Measurements from ENCODE around the gene CASP2.
A peak's percentile ranks its signal among the peaks of the same experiment; 100 is the strongest.
"Not testable (repeated sequence)": the region's sequence is repeated elsewhere in the genome, so short reads cannot be mapped to it uniquely, and the experiment has no call there.

CASP2 gene

GRCh38 chr7:143265017-143265693 lies 23.0 kb upstream of the CASP2 start:
- no peak for DNase-seq

- no peak for DNase-seq
Measured at GRCh38 chr7:143269251-143269650, 18.9 kb upstream of the CASP2 start.

- no peak for DNase-seq
Measured at GRCh38 chr7:143271240-143271639, 16.9 kb upstream of the CASP2 start.

- DNase-seq, result no peak
Measured at GRCh38 chr7:143272871-143273270, 15.3 kb upstream of the CASP2 start.

DNA sequence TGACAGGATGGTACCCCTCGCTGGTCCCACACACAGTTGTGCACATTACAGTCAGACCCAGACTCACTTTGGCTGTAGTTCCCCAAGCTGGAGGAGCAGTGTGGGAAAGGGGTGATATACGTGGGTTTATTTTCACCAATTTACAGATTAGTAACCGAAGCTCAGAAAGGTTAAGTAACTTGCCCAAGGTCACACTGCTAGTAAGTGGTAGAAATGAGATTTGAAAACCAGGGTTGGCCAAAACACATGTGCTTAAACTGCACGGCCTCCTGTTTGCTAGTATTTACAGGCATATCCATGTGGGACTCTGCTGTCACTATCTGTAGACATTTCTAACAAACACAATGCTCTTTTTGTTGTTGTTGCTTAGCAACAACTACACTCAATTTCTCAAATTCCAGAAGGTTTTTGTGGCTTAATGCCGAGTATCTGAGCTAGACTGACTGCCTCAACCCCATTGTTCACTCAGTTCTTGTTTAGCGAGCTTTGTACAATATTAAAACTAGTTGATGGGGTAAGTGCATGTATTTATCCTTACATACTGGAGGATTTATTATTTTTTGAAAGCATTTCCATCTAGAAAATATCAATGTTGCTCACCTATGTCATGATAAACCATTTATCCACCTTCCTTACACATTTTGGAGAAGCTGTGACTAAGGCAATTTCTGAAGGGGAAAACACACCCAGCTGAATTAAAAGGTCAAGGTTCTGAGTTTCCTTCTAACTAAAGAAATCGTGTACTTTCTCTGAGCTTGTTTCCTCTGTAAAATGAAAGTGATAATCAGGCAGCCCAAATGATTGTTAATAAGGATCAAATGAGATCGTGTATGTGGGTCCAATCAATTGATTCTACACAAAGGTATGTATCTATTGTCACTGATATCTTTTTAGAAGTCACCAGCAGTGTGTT lies 8.7 kb upstream of the CASP2 start:
- DNase-seq, result no peak

GRCh38 chr7:143280160-143280559 lies 8.0 kb upstream of the CASP2 start:
- no peak for DNase-seq

DNA sequence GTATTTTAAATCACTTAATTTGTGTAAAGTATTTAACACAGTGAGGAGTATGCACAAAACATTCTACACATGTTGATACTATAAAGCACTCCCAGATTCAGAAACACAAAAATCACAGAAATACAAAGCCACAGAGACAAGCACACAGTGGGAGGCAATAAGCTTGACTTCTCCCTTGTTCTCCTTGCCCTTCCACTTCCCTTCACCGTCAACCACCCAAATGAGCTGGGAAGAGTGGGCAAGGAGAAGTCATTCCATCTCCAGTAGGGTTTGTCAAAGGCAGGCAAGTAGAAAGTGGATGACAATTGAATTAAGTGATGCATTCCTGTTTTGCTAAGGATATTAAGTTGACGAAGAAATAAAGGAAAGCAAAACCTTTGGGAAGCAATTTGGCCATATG lies 7.6 kb upstream of the CASP2 start:
- DNase-seq, result no peak

- DNase-seq, result no peak
Measured at GRCh38 chr7:143281529-143281928, 6.6 kb upstream of the CASP2 start.

GRCh38 chr7:143282124-143282523 lies 6.0 kb upstream of the CASP2 start:
- DNase-seq, result no peak

DNA sequence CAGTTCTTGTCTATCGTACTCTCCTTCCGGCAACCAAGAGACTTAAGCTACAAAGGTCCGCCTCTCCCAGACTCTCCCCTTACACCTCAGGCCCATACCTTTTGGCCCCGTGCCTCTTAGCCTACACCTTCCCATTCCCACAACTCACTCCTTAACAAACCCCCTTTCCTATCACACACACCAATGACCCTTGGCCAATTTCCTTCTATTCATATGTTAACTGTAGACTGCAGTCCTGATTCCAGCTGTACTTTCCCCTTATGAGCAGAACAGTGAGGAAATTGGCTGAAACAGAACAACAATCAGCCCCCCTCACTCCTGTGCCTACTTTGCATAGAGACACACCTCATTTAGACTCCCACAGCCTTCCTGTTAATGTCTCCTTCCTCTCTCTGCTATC lies 4.8 kb upstream of the CASP2 start:
- no peak for DNase-seq

GRCh38 chr7:143284591-143285469 lies 3.3 kb upstream of the CASP2 start, which contains the start of gene TMEM139:
TMEM139 (plus strand) TSS chr7:143284958; CDS start chr7:143285958, 1,000 bp downstream.
- peak; percentile 49 for DNase-seq

DNA sequence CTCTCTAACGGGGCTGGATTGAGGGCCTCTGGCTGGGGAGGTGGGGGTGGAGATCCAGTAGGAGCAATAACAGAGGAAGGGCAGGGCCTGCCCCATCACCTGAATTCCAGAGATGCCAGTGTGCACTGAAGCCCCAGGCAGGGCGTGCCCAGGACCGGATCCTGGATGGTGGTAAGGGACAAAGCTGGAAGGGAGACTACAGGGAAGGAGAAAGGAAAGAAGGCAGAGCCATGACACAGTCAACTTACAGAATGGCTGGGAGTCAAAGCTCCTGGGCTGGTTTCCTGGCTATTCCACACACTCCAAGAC lies 2.7 kb upstream of the CASP2 start:
- no peak for DNase-seq

GRCh38 chr7:143285806-143286521 lies 2.2 kb upstream of the CASP2 start:
- DNase-seq, result no peak

GRCh38 chr7:143286522-143286890 lies 1.6 kb upstream of the CASP2 start:
- DNase-seq, result no peak

GRCh38 chr7:143287339-143287934 lies 714 bp upstream of the CASP2 start:
- DNase-seq, result no peak

DNA sequence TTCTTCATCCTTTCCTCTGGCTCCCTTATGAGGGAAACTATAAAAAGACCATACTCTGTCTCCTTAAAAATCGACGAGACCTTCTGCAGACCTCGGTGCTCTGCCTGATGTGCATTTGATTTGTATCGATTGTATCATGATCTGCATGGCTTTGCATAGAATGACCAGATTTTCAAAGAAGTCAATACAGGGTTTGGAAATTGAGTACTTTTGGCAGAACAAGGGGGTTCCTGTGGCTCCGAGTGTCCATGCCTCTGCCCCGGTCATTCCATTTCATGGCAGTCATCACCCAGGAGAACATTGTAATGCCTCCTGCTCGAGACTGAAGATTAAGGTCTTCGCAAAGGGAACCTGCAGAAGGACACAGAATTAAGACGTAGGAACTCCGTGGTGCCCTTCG lies 685 bp downstream of the CASP2 start:
- no peak for DNase-seq

DNA sequence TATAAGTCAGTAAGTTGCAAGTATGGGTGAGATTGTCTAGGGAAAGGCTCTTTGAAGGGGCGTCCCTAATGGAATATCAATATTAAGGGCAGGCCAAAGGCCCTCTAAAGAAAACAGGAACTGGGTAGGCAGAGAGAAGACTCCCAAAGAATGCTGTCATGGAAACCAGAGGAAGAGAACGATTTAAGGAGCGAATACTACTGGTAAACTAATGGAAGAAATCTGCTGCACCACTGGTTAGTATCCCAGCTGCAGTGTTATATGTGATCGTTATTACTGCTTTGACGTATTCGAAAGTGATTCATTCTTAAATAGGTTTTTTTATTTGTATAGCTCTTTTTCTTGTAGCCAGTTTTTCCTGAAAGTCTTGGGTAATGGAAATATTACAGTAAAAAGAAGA lies 1.3 kb downstream of the CASP2 start:
- DNase-seq, result no peak

- DNase-seq, result not testable (repeated sequence)
Measured at GRCh38 chr7:143289888-143290287, 1.7 kb downstream of the CASP2 start.

- DNase-seq, result no peak
Measured at GRCh38 chr7:143290293-143290692, 2.1 kb downstream of the CASP2 start.

GRCh38 chr7:143292876-143293275 lies 4.7 kb downstream of the CASP2 start:
- DNase-seq, result no peak

GRCh38 chr7:143295870-143296269 lies 7.7 kb downstream of the CASP2 start:
- no peak for DNase-seq

DNA sequence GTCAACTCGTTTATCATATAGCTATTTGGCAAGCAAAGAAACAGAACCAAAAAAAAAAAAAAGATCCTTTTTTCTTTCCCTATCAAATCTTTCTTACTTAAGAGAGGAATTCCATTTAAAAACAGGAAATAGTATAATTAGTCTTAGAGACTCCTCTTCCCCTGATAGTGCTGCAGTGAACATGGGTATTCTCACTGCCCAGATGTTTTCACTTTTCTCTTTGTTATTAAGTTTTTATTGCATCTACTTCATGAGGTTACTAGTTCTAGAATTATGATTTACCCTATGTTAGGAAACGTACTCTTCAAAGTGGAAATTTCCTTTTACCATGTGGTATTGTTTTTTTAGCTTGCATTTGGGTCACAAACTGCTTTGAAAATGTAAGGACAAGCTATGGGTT lies 8.5 kb downstream of the CASP2 start:
- DNase-seq, result no peak
